GM19467 (cell line): Measurements from ENCODE around the gene TRDMT1.

Experiments used
- ATAC-seq: cut with Tn5 transposase; IDR thresholded peaks from one replicate; pipeline ENCODE4 v1.9.1; 2021; ENCODE audit warnings: mild to moderate bottlenecking, moderate library complexity; ENCODE audit not compliant: unreplicated experiment

The TRDMT1 gene

DNA sequence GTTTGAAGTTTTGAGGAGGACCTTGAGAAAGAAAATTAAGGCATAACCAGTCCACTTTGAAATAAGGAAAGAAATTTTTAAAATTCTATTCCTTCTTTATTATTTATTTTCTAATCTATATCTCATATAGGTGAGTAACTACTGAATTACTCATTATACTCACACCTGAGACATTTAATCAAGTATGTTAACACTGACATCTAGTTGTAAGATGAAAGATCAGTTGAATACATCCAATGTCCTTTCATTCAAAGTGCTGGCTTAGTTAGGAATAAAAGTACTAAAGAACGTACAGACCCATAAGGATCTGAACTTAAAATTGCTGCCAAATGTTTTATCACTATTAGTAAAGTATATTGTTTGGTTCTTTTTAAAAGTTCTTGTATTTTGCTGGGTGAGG lies 23.5 kb downstream of the TRDMT1 start:
- no peak for ATAC-seq

DNA sequence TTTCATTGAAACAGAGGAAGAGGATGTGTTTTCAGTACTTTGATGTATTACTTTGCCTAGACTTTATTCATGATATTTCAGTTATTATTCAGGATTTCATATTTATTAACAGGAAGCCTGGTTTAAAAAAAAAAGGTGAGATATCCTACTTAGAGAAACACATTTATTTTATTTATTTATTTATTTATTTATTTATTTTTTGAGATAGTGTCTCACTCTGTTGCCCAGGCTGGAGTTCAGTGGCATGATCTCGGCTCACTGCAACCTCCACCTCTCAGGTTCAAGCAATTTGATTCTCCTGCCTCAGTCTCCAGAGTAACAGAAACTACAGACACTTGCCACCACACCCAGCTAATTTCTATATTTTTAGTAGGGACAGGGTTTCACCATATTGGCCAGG lies 24.5 kb downstream of the TRDMT1 start:
- no peak for ATAC-seq

DNA sequence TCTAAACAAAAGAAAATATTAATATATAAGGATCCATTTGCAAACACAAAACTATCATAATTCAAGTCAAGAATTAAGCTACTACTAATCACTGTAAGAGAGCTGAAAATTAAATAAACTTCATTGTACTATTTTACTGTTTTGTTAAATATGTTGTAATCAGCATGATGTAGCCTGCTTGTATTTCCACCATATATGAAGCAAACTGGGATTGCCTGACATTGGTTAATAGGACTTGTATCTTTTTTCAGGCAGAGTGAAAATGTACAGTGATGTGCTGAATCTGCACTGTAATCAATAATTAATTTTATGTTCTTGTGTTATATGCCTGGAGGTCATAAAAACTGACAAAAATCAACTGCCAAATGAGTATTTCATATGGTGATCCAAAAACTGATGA lies 25.4 kb downstream of the TRDMT1 start:
- no peak for ATAC-seq

DNA sequence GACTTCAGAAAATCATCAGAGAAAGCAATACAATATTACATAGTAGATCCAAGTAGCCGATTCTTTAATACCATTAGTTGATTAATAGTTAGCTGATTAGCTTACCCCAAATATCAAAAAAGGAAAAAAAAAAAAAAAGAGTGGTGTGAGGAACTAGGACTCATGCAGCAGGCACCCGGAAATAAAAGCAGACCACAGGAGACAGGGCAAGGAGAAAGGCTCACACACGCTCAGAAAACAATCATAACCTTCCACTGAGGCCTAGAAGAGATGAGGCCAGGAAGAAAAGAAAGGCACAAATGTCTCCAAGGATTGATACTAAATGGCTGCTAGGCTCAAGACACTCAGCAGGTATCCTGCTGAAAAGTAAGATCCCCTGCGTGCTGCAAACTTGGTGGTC lies 25.9 kb downstream of the TRDMT1 start:
- no peak for ATAC-seq

DNA sequence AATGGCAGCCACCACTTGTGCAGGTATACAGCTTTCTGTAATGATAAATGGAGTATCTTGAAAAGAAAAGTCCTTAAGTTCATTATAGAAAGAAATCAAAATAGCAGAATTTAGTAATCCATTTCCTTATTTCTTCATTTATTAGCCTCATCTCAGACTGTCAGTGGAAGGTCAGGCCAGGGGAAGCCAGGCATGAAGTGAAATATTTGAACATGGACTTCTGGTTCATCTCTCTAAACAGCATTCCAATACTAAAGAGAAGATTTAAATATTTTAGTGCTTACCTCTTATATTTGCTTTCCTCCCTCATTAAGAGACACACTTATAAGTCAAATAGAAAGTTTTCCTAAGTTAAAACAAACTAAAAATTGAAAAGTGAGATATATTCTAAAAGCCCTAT lies 26.8 kb downstream of the TRDMT1 start:
- no peak for ATAC-seq

DNA sequence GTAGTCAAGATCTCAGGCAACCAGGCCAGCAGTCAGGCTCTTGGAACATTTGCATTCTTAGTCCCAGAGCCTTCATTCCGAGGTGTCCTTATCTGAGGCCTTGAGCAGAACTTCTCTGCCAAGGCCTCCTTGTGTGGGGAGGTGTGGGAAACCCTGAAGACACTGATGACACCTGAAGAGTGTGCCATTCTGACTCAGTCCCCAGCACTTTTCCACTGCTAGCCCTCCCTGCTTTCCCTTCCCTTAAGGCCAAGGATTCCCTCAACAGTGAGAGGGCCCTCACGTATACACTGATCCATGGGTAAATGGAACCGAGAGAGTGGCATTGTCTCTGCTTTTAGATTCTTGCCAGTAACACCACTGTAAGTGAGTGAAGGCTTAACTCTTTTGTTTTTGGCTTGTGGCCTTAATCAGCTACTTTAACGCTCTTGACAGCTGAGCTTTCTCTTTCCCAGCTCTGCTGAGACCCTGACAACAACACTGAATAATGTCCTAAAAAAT lies 30.3 kb downstream of the TRDMT1 start:
- ATAC-seq = no peak

DNA sequence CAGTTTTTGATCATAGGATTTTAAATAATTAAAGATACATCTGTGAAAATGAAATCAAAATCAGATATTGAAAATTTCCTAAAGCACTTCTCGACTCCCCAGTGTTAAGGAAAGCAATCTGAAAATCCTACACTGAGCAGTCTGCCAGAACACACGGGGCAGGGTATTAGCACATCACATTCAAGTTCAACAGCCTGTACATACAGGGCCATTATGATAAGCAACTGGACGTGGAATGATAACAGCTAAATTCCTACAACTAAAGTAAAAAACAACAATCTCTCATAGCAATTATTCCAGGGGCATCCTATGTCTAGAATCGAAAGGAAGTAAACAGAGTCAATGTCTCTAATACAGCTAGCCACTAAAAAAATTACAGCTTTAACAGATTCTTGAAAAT lies 31.7 kb downstream of the TRDMT1 start:
- no peak for ATAC-seq

DNA sequence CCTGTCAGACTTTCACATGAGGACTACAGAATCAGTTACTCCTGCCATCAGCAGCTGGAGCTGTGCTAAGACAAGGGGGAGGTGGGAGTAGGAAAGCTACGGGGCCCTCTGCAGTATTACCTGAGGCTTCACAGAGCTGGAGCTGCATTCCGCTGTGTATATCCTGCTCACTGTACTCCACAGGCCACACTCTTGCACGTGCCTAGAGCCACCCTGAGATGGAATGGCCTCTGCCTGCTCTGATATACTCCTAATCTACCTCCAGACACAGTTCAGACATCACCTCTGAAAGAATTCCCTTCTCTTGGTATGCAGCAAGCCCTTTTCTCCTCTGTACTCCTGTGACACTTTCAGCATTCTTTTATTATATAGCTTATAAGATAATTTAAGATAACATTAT lies 34.8 kb downstream of the TRDMT1 start:
- ATAC-seq = no peak

DNA sequence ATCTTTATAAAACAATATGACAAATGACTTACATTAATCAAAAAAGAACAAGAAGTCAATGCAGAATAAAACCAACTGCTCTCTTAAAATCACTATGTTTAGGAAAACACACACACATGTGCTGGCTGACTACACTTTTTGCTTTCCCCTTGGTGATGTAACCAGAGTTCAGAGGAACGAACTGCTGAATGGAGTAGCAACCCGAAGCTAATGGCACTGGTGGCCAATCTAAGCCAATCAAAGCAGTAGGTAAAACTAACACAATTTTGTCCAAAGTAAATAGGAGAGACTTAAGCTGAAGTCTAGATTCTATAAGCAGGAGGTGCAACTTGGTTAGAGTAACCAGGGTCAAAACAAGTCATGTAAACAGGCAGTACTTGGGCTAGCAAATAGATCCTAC lies 38.6 kb downstream of the TRDMT1 start:
- ATAC-seq = no peak

DNA sequence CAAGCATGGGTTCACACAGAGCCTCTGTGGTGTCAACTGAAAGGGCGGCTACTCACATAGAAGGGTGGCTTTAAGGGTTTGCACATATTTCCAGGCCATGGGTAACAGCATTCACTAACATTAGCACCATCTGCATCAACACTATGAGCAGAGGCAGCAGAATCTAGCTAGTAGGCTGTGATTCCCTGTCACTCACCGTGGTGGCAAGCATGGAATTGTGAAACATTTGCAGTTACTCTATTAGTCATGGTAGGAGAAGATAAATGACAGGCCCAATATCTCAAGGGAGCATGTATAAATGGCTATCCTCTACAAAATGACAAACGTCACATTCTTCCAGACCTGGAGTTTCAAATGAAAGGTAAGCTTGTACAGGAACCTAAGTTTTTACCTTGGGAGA lies 39.7 kb downstream of the TRDMT1 start:
- no peak for ATAC-seq

DNA sequence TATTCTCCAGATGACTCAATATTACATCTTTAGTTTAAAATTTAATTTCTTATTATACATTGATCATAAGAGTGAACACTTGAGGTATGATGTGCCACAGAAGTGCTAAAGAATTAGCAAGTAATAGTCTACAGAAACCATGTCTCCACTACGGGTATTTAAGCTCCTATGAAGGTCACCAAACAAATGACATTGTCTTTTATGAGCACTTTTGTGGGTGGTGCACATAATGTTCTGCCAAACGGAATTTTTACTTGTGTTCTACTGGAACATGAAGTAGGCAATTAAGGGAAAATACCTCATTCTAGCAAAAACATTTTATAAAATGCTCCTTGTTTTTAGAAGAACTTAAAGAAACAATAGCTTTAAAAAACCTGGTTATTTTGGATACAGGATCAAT lies 44.4 kb downstream of the TRDMT1 start:
- ATAC-seq = no peak

DNA sequence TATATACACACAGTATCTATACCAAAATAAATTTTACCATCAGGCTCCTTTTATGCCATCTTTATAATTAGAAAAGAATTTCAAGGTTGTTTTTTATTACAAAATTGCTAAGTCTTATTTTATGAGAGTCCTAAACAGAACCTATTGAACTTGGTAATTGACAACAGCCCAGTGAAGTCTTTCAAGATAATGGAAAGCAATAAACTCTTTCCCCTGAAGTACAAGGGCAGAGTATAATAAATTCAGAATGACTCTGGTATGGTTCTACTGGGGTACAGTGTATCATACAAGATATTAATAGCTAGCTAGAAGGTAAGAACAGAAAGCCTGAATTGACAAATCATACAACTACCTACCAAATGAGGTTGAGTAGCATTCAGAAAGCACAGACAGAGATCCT lies 45.6 kb downstream of the TRDMT1 start:
- ATAC-seq = no peak

DNA sequence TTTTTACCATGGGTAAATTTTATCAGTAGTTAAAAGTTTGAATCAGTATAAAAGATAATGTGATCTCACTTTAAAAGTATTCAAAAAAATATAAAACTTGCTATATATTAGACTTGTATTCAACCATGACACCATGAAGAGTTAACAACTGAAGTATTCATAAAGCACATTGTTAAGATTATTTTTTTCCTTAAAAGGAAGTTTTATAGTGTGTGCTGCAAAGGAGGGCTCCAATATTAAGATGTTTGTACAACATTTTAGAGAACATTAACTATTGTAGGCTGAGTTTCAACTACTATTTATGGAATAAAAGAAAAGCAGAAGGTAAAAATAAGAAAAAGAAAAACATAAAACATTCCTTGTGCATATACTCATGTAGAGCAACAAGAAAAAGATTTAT lies 47.4 kb downstream of the TRDMT1 start:
- ATAC-seq = no peak

DNA sequence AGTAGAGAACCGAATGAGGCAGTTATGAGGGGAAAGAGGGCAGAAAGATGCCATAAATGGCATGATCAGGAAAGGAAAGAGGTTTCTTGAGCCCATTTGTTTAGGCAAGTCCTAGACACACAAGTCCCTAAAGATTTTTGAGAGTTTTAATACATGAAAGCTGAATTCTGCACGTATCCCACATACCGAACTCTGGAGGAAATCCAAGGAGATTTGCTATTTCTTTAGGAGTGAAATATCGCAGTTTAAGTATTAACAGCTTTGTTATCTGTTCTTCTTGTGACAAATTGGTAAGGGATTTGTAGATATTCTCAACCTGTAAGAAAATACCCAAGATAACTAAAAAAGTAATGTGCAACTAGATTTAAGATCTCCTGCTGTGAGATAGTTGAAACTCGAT lies 48.2 kb downstream of the TRDMT1 start:
- ATAC-seq = no peak

DNA sequence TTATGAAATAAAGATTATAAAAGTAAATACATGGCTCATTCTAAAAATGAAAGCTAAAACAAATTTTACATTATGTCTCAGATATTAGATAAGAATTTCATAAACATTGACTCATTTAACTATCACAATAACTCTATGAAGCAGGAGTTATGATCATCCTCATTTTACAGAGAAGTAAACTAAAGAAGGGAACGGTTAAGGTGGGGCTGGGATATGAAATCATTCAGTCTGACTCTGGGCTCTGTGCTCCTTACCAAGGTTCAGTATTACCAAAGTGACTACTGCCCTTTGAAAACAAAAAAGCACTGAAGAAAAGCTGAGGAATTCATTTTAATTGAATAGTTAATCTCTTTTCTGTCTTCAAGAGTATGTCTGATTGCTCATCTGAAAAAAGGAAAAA lies 49.8 kb downstream of the TRDMT1 start:
- no peak for ATAC-seq

DNA sequence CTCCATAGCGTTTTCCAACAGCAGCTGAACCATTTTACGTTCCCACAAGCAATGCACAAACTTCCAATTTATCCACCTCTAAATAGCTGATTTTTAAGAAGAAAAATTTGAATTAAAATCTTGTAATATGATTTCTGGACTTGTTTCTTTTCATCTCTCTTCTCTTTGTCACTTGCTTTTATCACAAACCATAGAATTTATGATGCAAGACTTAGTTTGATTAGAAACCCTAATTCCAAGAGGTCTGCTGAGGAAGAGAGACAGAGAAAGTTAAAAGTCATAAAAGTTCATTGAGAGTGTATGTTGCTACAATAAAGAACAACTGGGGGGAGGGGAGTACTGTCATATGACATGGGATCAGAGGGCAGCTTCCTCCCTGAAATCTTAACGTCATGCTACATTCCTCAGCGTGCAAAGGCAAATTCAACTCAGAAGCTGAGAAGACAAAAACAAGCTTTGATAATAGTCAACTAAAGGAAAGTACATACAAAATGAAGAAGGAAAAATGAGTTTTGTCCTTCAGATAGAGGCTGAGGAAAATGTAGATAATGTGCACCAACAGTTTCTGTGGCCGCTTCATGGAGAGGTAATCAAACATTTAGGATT lies 53.5 kb downstream of the TRDMT1 start:
- no peak for ATAC-seq

DNA sequence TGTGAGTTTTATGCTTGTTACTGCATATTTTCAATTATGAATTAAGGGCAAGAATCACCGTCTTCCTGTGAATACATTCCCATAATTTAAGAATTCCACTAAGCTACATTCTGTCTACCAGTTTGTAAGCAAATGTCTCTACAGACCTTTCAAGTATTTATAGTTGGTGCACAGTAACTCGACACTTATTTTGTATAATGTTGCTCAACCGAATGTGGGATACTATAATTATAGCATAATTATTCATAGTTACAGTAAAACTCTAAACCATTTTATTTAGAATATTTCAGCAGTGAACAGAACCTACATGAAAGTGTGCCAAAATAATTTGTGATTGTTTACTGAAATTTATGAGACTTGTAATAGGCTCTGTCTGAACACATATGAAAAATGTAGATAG lies 54.6 kb downstream of the TRDMT1 start:
- no peak for ATAC-seq

DNA sequence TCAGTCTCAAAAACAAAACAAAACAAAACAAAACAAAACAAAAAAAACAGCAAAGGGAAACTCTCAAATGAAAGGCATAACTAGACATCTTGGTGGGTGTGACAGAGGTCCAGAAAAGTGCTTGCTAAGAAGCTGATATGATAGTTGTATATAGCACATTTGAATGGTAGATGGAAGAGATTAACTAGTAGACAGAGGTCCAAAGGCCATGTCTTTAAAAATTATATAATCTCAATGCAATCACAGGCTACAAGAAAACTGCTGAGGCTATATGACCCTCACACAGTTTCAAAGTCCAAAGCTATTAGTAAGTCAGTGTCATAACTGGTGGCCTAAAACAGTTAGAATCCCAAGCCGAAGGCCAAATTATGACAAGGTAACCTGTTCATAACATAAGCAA lies 56.2 kb downstream of the TRDMT1 start:
- no peak for ATAC-seq

DNA sequence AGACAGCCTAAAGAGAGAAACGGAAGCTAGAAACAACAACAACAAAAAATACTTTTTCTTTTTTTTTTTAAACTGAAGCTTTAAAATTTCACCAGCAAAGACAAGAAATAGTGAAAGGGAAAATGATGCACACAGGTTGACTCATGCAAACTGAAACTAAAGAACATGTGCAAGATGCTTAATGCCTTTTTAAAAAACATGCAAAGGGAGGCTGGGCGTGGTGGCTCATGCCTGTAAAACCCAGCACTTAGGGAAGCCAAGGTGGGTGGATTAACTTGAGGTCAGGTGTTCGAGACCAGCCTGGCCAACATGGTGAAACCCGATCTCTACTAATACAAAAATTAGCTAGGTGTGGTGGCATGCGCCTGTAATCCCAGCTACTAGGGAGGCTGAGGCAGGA lies 56.7 kb downstream of the TRDMT1 start:
- no peak for ATAC-seq

DNA sequence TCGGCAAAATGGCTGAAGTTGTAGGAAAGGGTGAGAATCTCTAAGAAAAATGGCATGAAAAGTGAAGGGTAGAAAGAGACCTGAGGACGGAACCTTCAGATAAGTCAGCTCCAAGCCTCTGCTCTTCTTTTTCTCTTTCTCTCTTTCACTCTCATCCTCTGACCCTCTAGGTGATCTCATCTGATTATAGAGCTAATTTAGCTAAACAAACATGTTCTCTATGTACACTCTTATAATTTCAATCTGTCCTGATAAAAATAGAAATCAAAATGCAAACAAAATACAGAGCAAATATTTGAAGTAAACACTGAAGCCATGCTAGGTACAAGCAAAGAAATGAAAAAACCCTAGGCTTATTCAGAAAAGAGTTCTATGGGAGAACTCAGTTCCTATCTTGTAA lies 57.4 kb downstream of the TRDMT1 start:
- ATAC-seq = no peak

DNA sequence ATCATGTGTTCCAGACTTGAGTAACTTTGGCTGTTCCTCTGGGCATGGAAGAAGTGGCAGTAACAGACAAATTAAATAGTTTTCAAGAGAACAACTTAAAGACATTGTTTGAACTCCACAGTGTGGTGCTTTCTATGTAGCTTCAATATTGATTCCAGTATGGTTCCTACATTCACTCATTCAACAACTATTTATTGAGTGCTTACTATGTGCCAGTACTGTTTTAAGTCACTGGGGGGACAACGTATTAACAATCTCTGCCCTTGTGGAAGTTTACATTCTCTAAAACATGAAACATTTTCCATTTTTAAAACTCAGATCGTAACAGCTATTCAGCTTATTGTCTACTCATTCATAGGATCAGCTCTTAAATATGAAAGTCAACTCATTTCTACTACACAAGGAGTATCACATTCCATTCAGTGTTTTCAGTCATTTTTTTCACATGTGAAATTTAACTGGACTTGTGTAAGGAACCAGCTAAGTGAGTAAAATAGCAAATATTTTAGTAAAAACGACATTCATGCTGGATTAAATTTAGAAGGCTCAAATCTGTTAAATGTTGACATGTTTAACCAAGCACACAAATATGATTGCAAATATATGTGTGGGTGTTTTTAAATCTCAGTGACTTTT lies 58.3 kb downstream of the TRDMT1 start:
- ATAC-seq = no peak

DNA sequence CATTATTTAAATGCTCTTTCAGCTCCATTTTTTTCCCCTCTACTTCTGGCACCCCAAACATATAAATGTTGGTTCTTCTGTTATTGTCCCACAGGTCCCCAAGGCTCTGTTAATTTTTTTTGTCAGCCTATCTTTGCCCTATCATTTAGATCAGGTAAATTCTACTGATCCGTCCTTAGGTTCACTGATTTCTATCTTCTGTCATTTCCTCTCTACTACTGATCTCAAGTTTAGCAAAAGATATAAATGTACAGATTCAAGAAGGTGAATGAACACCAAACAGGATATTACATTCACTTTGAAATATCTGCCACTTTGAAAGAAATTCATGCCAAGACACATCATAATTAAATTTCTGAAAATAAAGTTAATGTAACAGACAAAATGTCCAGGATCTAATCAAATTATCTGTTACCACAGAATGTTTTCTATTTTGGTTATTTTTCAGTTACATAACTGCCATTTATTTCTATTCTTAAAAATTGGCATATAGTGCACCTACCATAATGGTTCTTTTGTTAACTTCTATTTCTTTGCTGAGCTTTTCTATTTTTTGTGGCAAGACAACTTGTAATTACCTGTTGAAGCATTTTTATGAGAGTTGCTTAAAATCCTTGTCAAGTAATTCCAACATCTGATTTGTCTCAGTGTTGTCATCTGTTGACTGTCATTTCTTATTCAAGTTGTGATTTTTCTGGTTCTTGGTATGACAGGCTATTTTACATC lies 59.8 kb downstream of the TRDMT1 start:
- no peak for ATAC-seq
